SK-N-SH (cell line): ENCODE measurements around the gene ATP6V0E1.

Experiments used
- CHD2 ChIP-seq: fragments of 150-350 bp; IDR thresholded peaks from 2 replicates; pipeline ENCODE4 v1.6.1; 2018; ENCODE audit warnings: low read length; ENCODE audit not compliant: partially characterized antibody
- EP300 ChIP-seq, 2 experiments: IDR thresholded peaks; 2 replicates each; pipeline versions ENCODE4 v1.4.0 to v1.6.1; 2012; ENCODE audit warnings: borderline replicate concordance in 1 of 2, low read depth in 1 of 2, low read length in 1 of 2
- FOXM1 ChIP-seq: IDR thresholded peaks from 2 replicates; pipeline ENCODE4 v1.4.0; 2012; ENCODE audit warnings: low read depth, mild to moderate bottlenecking
- YY1 ChIP-seq: IDR thresholded peaks from 2 replicates; pipeline ENCODE4 v1.4.0; 2012; ENCODE audit warnings: low read depth, mild to moderate bottlenecking
- TF ChIP-seq, protein P1 (sequence below): fragments of 200-600 bp; sonication (generic); IDR thresholded peaks from 2 replicates; pipeline ENCODE4 v1.6.1; 2017; ENCODE audit warnings: antibody characterized with exemption, mild to moderate bottlenecking, moderate library complexity
- TF ChIP-seq, protein P2 (sequence below): IDR thresholded peaks from 2 replicates; pipeline ENCODE4 v1.4.0; 2012; ENCODE audit warnings: low read depth
- TF ChIP-seq, protein P3 (sequence below): IDR thresholded peaks from 2 replicates; pipeline ENCODE4 v1.4.0; 2012; ENCODE audit warnings: low read depth, borderline replicate concordance
- TF ChIP-seq, protein P4 (sequence below): fragments of 150-350 bp; IDR thresholded peaks from 2 replicates; pipeline ENCODE4 v1.6.1; 2017; ENCODE audit warnings: antibody characterized with exemption, low read length, low read depth, borderline replicate concordance

DNA sequence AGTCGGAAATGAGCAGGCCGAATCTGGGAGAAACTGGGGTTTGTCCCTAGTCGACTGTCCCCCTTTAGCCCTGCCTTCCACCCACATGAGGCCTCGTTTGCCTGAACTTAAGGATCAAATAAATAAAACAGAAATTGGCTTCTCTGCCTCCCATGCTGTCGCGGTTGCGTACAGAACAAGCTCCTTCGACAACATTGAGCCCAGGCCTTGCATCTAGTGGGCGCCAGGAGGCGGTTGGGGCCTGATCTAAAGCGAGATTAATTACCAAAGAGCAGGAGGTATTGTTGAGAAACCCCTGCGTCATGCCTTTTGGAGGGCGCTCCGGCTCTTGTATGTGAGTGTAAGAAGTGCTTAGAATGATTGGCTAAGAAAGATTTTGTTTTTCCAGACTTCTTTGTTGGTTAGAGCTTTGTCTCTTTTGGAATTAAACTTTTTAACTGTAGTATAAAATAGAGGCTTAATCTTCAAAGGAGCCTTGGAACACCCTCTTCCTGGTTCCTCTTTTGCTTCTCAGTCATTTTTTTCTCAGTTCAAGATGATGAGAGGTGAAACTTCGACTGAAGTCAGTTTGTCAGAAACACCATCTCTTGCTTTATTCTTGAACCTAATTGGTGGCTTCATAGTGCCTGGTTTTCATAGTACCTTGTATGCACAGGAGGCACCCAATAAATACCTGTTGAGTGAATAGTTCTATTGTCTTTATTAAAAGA, 828 bp downstream of the ATP6V0E1 start:
- TF ChIP-seq FOXM1 (no peak), EP300 (IDR thresholded peaks at IDR 0.05; ENCODE audit: borderline replicate concordance in 1 of 2, low read depth in 1 of 2, low read length in 1 of 2) (no peak), CHD2 (no peak), YY1 (no peak)
- TF ChIP-seq, protein P1, sequence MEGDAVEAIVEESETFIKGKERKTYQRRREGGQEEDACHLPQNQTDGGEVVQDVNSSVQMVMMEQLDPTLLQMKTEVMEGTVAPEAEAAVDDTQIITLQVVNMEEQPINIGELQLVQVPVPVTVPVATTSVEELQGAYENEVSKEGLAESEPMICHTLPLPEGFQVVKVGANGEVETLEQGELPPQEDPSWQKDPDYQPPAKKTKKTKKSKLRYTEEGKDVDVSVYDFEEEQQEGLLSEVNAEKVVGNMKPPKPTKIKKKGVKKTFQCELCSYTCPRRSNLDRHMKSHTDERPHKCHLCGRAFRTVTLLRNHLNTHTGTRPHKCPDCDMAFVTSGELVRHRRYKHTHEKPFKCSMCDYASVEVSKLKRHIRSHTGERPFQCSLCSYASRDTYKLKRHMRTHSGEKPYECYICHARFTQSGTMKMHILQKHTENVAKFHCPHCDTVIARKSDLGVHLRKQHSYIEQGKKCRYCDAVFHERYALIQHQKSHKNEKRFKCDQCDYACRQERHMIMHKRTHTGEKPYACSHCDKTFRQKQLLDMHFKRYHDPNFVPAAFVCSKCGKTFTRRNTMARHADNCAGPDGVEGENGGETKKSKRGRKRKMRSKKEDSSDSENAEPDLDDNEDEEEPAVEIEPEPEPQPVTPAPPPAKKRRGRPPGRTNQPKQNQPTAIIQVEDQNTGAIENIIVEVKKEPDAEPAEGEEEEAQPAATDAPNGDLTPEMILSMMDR = peak; percentile 58
- TF ChIP-seq, protein P2, sequence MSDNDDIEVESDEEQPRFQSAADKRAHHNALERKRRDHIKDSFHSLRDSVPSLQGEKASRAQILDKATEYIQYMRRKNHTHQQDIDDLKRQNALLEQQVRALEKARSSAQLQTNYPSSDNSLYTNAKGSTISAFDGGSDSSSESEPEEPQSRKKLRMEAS = peak; percentile 68
- TF ChIP-seq, protein P3, sequence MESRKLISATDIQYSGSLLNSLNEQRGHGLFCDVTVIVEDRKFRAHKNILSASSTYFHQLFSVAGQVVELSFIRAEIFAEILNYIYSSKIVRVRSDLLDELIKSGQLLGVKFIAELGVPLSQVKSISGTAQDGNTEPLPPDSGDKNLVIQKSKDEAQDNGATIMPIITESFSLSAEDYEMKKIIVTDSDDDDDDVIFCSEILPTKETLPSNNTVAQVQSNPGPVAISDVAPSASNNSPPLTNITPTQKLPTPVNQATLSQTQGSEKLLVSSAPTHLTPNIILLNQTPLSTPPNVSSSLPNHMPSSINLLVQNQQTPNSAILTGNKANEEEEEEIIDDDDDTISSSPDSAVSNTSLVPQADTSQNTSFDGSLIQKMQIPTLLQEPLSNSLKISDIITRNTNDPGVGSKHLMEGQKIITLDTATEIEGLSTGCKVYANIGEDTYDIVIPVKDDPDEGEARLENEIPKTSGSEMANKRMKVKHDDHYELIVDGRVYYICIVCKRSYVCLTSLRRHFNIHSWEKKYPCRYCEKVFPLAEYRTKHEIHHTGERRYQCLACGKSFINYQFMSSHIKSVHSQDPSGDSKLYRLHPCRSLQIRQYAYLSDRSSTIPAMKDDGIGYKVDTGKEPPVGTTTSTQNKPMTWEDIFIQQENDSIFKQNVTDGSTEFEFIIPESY = no peak
- TF ChIP-seq, protein P4, sequence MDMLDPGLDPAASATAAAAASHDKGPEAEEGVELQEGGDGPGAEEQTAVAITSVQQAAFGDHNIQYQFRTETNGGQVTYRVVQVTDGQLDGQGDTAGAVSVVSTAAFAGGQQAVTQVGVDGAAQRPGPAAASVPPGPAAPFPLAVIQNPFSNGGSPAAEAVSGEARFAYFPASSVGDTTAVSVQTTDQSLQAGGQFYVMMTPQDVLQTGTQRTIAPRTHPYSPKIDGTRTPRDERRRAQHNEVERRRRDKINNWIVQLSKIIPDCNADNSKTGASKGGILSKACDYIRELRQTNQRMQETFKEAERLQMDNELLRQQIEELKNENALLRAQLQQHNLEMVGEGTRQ = no peak
